Gastrocnemius medialis (tissue), 4 donors: ENCODE data around the gene NEUROD2. TPM values are rescaled to one million over a fixed set of nuclear protein-coding genes. Genes with fewer than 3 reads are reported as not detected.
"Not testable (repeated sequence)": the region's sequence is repeated elsewhere in the genome, so short reads cannot be mapped to it uniquely, and the experiment has no call there.

ENCODE experiments used
- ATAC-seq, 2 donors: fragments of 150-250 bp; one replicate each; pipeline ENCODE4 v1.9.1; 2016
- DNase-seq, 2 donors: peaks; one replicate each; pipeline ENCODE4 v3.0.0-alpha.2; 2019
- H3K27ac ChIP-seq, 4 donors: fragments of 200-600 bp; sonication (generic); 1 replicate in 1 of 4; 2 replicates in 3 of 4; pipeline ENCODE4 v1.5.1; 2016 to 2018; ENCODE audit warnings: mild to moderate bottlenecking in 2 of 4, moderate library complexity in 1 of 4
- H3K27me3 ChIP-seq, 3 donors: fragments of 200-600 bp; sonication (generic) in 2 of 3; 1 replicate in 1 of 3; 2 replicates in 2 of 3; pipeline versions ENCODE4 v1.5.1 to v1.6.0; 2016 to 2019; ENCODE audit warnings: mild to moderate bottlenecking in 1 of 3, moderate library complexity in 1 of 3
- H3K36me3 ChIP-seq, 2 donors: fragments of 200-600 bp; sonication (generic) in 1 of 2; one replicate each; pipeline ENCODE4 v1.5.1; 2017 to 2018
- H3K4me1 ChIP-seq, 2 donors: fragments of 200-600 bp; sonication (generic) in 1 of 2; one replicate each; pipeline ENCODE4 v1.5.1; 2016 to 2017; ENCODE audit warnings: mild to moderate bottlenecking in 2 of 2
- H3K4me3 ChIP-seq, 4 donors: fragments of 200-600 bp; sonication (generic) in 3 of 4; 1 replicate in 1 of 4; 2 replicates in 3 of 4; pipeline ENCODE4 v1.5.1; 2016 to 2019; ENCODE audit warnings: mild to moderate bottlenecking in 2 of 4
- H3K9me3 ChIP-seq, 3 donors: fragments of 200-600 bp; sonication (generic) in 2 of 3; 1 replicate in 1 of 3; 2 replicates in 2 of 3; pipeline ENCODE4 v1.5.1; 2016 to 2019
- POLR2A ChIP-seq, 2 donors: fragments of 450-650 bp; IDR thresholded peaks; one replicate each; pipeline ENCODE4 v1.6.1; 2017; ENCODE audit warnings: antibody characterized with exemption in 2 of 2, mild to moderate bottlenecking in 2 of 2, moderate library complexity in 2 of 2
- in situ Hi-C, 4 donors: fragments of 200-750 bp; cut with MboI; loops; one replicate each; pipeline versions ENCODE4 v1.15.0 to v1.8.0; 2017; ENCODE audit warnings: low sequenced_read_pairs in 4 of 4
- intact Hi-C: fragments of 100-400 bp; cut with DNase I; formaldehyde crosslinking; loops from one replicate; pipeline ENCODE4 v1.15.1; 2023; ENCODE audit warnings: low total_unique reads
- total RNA-seq, 4 donors: library from RNA; depleted of rRNA; stranded (reverse); fragments of >200 nt; gene quantifications; one replicate each; pipeline versions ENCODE4 v1.1.0 to v1.2.3, GENCODE V29; 2016
- TF ChIP-seq, protein P1 (sequence below), 5 experiments: fragments of 450-650 bp in 3 of 5; fragments of 200-600 bp in 2 of 5; sonication (generic) in 2 of 5; IDR thresholded peaks in 4 of 5; conservative IDR thresholded peaks in 1 of 5; 1 replicate in 4 of 5; 2 replicates in 1 of 5; pipeline ENCODE4 v1.5.1; 2016 to 2019; ENCODE audit warnings: antibody characterized with exemption in 5 of 5, mild to moderate bottlenecking in 3 of 5, moderate library complexity in 3 of 5

NEUROD2 gene
- total RNA-seq, 4 donors from 2014 or later: not detected

DNA sequence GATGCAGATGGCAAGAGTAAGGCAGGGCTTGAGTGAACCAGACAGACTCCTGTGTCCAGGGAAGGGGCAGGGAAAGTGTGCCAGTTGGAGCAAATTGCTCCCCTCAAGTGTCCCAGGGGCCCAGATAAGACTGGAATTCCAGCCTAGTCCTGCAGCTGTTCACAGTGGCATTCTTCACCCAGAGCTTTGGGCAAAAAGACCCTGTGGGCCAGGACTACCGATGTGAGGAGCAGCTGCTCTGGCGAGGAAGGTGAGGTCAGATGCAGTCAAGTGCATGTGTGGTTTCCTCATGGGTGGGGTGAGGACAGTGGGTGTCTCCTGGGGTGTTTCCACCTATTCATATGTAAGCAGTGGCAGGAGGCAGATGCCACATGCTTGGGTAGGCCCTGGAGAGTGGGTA, 14.3 kb downstream of the NEUROD2 start:
- no peaks in the 10 kb centered on the region for H3K36me3 ChIP-seq
- in situ Hi-C loops (no loop called here), intact Hi-C loops (no loop called here)
- no peak overlapping the region for H3K27ac ChIP-seq
- no peak for ATAC-seq
- H3K4me3 ChIP-seq: no peak overlapping the region
- no peak for DNase-seq
- peaks cover 38 to 53% (median 47%) of the 10 kb centered on the region in 3 donors for H3K27me3 ChIP-seq
- TF ChIP-seq POLR2A (IDR thresholded peaks at IDR 0.05): no peak
- TF ChIP-seq, protein P1, sequence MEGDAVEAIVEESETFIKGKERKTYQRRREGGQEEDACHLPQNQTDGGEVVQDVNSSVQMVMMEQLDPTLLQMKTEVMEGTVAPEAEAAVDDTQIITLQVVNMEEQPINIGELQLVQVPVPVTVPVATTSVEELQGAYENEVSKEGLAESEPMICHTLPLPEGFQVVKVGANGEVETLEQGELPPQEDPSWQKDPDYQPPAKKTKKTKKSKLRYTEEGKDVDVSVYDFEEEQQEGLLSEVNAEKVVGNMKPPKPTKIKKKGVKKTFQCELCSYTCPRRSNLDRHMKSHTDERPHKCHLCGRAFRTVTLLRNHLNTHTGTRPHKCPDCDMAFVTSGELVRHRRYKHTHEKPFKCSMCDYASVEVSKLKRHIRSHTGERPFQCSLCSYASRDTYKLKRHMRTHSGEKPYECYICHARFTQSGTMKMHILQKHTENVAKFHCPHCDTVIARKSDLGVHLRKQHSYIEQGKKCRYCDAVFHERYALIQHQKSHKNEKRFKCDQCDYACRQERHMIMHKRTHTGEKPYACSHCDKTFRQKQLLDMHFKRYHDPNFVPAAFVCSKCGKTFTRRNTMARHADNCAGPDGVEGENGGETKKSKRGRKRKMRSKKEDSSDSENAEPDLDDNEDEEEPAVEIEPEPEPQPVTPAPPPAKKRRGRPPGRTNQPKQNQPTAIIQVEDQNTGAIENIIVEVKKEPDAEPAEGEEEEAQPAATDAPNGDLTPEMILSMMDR (IDR thresholded peaks at IDR 0.05 in 4 of 5, conservative IDR thresholded peaks at IDR 0.05 in 1 of 5): no peak
- no peaks in the 10 kb centered on the region for H3K9me3 ChIP-seq
- H3K4me1 ChIP-seq: no peaks in the 10 kb centered on the region

DNA sequence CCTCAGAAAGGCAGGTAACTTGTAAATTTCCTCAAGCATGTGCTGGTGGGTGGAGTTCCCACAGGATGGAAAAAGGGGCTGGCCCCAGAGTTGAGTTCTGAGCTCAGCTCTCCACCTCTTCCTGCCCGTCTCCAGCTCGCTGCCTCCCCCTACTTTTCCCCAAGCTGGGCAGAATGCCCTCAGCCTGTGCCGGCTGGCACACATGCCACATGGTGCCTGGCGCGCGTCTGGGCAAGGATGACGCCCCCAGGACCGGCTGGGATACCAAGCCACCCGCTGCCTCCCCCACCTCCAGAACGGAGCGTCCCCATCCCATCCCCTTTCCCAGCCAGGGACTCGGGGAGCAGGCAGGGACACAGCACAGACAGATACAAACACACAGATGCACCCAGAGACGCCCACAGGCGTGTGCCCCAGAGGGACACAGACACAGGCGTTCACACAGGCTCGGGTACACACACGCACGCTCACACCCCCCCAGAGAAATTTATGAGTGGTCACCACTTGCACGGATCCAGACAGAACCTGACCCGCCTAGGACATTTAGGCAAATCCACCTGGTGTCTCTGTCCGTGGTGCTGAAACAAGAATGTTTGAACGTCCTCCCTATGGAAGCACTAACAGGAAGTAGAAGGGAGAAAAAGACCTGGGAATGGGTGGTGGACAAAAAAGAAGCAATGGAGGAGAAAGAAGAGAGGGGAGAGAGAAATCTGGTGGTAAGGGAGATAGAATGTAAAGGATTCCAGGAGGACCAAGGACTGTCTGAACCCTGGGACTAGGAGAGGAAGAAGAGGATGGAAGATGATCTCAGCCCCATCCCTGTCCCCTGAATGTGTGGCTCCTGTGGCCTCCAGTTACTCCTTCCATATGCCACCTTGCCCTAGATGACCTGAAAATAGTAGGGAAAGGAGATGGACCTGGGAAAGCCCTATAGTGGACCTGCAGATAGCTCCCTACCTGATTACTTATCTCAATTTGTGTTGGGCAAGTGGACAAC, 15.5 kb downstream of the NEUROD2 start:
- intact Hi-C loops (no loop called here), in situ Hi-C loops (no loop called here)
- no peak overlapping the region for H3K27ac ChIP-seq
- H3K4me3 ChIP-seq: no peak overlapping the region
- no peaks in the 10 kb centered on the region for H3K4me1 ChIP-seq
- H3K9me3 ChIP-seq: no peaks in the 10 kb centered on the region
- TF ChIP-seq POLR2A (IDR thresholded peaks at IDR 0.05): no peak
- TF ChIP-seq, protein P1 (IDR thresholded peaks at IDR 0.05 in 4 of 5, conservative IDR thresholded peaks at IDR 0.05 in 1 of 5): no peak
- ATAC-seq (peak in 1 of 2 donors; percentile 18), DNase-seq (no peak)
- no peaks in the 10 kb centered on the region for H3K36me3 ChIP-seq
- peaks cover 27 to 42% (median 36%) of the 10 kb centered on the region in 3 donors for H3K27me3 ChIP-seq

- DNase-seq, H3K36me3 ChIP-seq, H3K4me3 ChIP-seq, in situ Hi-C loops, H3K4me1 ChIP-seq, H3K27ac ChIP-seq, intact Hi-C loops, ATAC-seq, H3K9me3 ChIP-seq: not testable (repeated sequence)
- peaks cover 8 to 22% (median 15%) of the 10 kb centered on the region in 3 donors for H3K27me3 ChIP-seq
These were observed 17.5 kb downstream of the NEUROD2 start for GRCh38 chr17:39590180-39590579.

- no peak for DNase-seq
- ATAC-seq: no peak
- intact Hi-C loops: no loop called here
- H3K4me1 ChIP-seq: no peaks in the 10 kb centered on the region
- in situ Hi-C loops: no loop called here
- H3K27me3 ChIP-seq: peaks cover 0 to 2% (median 0%) of the 10 kb centered on the region in 3 donors
- no peaks in the 10 kb centered on the region for H3K36me3 ChIP-seq
- H3K4me3 ChIP-seq: no peak overlapping the region
- no peaks in the 10 kb centered on the region for H3K9me3 ChIP-seq
- H3K27ac ChIP-seq: no peak overlapping the region
- TF ChIP-seq POLR2A (IDR thresholded peaks at IDR 0.05): no peak
- TF ChIP-seq, protein P1 (IDR thresholded peaks at IDR 0.05 in 4 of 5, conservative IDR thresholded peaks at IDR 0.05 in 1 of 5): no peak
These were observed 25.1 kb downstream of the NEUROD2 start for GRCh38 chr17:39582658-39583057.

DNA sequence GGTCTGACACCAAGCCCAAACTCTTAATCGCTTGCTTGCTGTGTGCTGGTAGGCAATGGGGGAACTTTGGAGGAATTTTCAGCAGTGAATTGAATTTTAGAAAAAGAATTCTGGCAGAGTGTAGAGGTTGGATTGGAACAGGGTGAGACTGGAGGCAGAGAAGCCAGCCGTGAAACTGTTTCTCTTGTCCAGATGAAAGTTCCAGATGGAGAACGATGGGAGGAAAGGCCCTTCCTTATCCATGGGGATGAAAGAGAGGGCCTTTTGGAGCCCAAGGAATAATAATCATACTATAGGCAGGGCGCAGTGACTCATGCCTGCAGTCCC, 26.0 kb downstream of the NEUROD2 start:
- Histone ChIP-seq H3K27ac (no peak overlapping the region), H3K4me3 (no peak overlapping the region), H3K4me1 (no peaks in the 10 kb centered on the region), H3K36me3 (no peaks in the 10 kb centered on the region), H3K9me3 (no peaks in the 10 kb centered on the region), H3K27me3 (peaks cover 0 to under 1% (median 0%) of the 10 kb centered on the region in 3 donors)
- in situ Hi-C loops: no loop called here
- no peak for DNase-seq
- ATAC-seq: no peak
- intact Hi-C loops: no loop called here
- TF ChIP-seq, protein P1 (IDR thresholded peaks at IDR 0.05 in 4 of 5, conservative IDR thresholded peaks at IDR 0.05 in 1 of 5): no peak
- no peak for TF ChIP-seq POLR2A (IDR thresholded peaks at IDR 0.05)
